ENCODE results near the gene YJU2.
A peak's percentile ranks its signal among the peaks of the same experiment; 100 is the strongest.
"Not testable (repeated sequence)": the region's sequence is repeated elsewhere in the genome, so short reads cannot be mapped to it uniquely, and the experiment has no call there.

The YJU2 gene

DNA sequence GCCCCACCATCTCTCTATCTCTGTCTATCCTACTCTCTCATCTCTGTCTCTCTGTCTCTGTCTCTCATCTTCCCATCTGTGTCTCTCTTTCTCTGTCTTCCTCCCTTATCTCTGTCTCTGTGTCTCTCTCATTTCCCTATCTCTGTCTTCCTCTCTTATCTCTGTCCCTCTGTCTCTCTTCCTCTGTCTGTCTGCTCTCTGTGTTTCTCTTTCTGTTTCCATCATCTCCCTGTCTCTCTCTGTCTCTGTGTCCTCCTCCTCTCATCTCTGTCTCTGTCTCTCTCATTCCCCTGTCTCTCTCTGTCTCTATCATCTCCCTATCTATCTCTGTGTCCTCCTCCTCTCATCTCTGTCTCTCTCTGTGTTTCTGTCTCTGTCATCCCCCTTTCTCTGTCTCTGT is 19.1 kb upstream of the YJU2 start:
- DNase-seq (ENCODE audit: extremely low read depth in 1 of 2, low read depth in 1 of 2), result no peak

DNA sequence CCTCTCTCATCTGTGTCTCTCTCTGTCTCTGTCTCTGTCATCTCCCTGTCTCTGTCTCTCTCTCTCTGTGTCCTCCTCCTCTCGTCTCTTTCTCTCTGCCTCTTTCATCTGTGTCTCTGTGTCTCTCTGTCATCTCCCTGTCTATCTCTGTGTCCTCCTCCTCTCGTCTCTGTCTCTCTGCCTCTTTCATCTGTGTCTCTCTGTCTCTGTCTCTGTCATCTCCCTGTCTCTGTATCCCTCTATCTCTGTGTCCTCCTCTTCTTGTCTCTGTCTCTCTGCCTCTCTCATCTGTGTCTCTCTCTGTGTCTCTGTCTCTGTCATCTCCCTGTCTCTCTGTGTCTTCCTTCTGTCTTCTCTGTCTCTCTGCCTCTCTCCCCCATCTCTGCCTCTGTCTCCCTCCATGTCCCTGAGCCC is 18.1 kb upstream of the YJU2 start:
- no peak for DNase-seq (ENCODE audit: extremely low read depth in 1 of 2, low read depth in 1 of 2)

DNA sequence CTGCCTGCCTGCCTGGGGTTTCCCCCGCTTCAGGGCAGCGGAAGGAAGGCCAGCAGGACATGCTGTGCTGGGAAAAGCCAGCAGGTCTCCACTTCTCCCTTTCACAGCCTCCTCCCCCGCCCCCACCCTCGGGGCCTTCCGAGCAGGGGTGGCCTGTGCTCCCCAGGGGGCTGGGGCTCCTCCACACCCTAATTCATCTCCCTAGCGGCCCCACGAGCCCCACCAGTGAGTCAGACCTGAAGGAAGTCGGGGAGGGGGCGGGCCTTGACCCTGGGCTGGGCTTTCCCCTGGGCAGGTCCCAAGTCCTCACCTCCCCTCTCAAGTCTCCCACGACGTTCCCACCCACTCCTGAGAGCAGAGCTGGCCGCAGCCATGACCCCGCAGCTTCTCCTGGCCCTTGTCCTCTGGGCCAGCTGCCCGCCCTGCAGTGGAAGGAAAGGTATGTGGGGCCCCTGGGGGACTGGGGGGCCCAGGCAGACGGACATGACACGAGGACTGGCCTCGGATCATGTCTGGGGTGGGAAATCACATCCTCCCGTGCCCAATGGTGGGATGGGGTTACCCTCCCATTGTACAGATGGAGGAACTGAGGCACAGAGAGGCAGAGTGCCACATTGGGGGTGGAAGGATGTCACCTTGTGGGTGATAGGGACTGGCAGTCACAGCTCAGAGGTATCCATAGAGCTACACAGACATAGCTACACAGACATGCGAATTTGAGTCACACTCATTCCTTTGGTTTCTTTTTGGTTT is 17.5 kb upstream of the YJU2 start, which contains the start of gene EBI3:
Gene EBI3 (plus strand): TSS at position 345 of the 753 bp plus-strand sequence. CDS start 28 bp downstream, at position 373.
- DNase-seq (ENCODE audit: extremely low read depth in 1 of 2, low read depth in 1 of 2), result no peak

DNA sequence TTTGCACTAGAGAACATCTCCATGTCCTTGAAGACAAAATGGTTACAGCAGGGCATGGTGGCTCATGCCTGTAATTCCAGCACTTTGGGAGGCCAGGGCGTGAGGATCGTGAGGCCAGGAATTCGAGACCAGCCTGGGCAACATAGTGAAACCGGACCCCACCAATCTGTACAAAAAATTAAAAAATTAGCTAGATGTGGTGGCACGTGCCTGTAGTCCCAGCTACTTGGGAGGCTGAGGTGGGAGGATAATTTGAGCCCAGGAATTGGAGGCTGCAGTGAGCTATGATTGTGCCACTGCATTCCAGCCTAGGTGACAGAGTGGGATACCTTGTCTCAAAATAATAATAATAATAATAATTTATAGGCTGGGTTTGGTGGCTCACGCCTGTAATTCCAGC is 16.6 kb upstream of the YJU2 start:
- not testable (repeated sequence) for DNase-seq (ENCODE audit: extremely low read depth in 1 of 2, low read depth in 1 of 2)

DNA sequence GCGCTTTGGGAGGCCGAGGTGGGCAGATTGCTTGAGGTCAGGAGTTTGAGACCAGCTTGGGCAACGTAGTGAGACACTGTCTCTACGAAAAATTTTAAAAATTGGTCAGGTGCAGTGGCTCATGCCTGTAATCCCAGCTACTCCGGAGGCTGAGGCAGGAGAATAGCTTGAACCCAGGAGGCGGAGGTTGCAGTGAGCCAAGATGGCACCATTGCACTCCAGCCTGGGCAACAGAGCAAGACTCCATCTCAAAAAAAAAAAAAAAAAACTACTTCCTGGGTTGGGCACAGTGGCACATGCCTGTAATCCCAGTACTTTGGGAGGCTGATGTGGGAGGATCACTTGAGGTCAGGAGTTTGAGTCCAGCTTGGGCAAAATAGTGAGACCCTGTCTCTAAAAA is 15.4 kb upstream of the YJU2 start:
- DNase-seq (ENCODE audit: extremely low read depth in 1 of 2, low read depth in 1 of 2), result not testable (repeated sequence)

DNA sequence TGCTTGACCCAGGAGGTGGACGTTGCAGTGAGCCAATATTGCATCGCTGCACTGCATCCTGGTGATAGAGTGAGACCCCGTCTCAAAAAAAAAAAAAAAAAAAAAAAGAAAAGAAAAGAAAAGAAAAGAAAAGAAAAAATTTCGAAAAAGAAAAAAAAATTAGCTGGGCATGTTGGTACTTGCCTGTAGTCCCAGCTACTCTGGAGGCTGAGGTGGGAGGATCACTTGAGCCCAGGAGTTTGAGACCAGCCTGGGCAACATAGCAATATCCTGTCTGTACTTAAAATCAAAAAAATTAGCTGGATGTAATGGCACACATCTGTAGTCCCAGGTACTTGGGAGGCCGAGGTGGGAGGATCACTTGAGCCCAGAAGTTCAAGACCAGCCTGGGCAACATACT is 14.7 kb upstream of the YJU2 start:
- not testable (repeated sequence) for DNase-seq (ENCODE audit: extremely low read depth in 1 of 2, low read depth in 1 of 2)

DNA sequence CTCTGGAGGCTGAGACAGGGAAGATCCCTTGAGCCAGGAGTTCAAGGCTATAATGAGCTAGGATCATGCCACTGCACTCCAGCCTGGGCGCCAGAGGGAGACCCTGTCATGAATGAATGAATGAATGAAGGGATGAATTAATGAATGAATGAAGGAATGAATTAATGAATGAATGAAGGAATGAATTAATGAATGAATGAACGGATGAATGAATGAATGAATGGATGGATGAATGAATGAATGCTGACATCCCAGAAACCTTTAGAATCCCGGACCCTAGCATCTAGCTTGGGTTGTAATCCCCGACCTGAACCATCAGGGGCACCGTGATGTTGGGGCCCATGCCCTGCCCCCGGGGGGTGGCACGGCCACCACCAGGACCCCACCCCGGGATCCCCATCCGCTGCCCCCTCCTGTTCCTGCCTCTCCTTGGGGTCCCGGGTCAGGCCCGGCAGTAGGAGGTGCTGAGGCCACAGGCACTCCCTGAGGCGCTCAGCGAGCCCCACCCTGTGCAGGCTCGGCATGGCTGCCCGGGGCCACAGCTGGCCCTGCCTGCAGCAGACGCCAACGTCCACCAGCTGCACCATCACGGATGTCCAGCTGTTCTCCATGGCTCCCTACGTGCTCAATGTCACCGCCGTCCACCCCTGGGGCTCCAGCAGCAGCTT is 14.1 kb upstream of the YJU2 start:
- no peak for DNase-seq (ENCODE audit: extremely low read depth in 1 of 2, low read depth in 1 of 2)

DNA sequence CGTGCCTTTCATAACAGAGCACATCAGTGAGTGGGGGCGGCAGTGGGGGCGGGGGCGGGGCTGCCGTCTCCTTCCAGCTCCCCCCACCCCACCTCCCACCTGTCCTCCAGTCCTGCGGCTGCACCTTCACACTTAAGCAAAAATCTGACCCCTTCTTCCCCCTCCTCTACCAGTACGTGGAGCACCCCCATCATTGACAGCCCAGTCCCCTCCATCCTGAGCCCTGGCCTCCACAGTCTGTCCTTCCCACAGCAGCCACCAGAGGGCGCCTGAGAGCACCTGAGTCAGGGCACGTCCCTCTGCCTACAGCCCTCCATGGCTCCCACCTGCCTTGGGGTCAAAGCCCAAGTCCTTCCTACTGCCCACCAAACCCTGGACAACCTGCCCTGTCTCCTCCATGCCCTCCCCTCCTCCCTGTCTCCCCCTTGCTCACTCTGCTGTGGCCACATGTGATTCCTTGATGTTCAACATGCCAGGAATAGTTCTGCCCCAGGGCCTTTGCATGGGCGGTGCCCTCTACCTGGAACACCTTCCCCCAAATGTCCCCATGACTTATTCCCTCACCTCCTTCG is 13.5 kb upstream of the YJU2 start:
- DNase-seq (ENCODE audit: extremely low read depth in 1 of 2, low read depth in 1 of 2), result peak; percentile 16 to 54

DNA sequence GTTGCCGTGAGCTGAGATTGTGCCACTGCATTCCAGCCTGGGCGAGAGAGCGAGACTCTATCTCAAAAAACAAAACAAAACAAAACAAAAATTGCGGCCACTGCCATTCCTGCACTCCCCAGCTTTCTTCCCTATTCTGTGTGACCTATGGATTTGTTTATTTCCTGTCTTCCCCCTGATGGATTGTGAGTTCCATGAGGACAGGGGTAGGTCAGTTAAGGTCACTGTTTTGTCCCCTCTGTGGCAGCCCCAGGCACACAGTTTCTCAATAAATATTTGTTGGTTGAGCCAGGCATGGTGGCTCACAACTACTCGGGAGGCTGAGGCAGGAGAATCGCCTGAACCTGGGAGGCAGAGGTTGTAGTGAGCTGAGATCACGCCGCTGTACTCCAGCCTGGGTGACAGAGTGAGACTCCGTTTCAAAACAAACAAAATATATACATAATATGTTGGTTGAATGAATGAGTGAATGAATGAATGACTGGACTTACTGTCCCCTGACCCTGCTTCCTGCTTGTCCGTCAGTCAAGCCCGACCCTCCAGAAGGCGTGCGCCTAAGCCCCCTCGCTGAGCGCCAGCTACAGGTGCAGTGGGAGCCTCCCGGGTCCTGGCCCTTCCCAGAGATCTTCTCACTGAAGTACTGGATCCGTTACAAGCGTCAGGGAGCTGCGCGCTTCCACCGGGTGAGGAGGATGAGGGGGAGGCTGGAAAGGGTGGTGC is 12.6 kb upstream of the YJU2 start:
- DNase-seq (ENCODE audit: extremely low read depth in 1 of 2, low read depth in 1 of 2), result no peak

DNA sequence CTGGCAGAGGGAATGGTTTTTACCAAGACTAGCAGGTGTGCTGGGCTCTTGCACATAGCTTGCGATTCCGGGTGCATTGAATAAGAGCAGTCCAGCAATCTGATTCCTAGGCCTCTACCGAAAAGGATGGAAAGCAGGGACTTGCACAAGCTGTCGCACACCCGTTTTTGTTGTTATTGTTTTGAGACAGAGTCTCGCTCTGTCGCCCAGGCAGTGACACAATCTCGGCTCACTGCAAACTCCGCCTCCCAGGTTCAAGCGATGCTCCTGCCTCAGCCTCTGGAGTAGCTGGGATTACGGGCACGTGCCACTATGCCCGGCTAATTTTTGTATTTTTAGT is 12.0 kb upstream of the YJU2 start:
- no peak for DNase-seq (ENCODE audit: extremely low read depth in 1 of 2, low read depth in 1 of 2)

DNA sequence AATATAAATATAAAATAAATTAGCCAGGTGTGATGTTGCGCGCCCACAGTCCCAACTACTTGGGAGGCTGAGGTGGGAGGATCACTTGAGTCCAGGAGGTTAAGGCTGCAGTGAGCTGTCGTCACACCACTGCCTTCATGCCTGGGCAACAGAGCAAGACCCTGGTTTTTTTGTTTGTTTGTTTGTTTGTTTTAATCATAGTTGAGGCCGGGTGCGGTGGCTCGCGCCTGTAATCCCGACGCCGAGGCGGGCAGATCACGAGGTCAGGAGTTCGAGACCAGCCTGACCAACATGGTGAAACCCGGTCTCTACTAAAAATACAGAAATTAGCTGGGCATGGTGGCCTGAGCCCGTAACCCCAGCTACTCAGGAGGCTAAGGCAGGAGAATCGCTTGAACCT is 9.4 kb upstream of the YJU2 start:
- not testable (repeated sequence) for DNase-seq (ENCODE audit: extremely low read depth in 1 of 2, low read depth in 1 of 2)

DNA sequence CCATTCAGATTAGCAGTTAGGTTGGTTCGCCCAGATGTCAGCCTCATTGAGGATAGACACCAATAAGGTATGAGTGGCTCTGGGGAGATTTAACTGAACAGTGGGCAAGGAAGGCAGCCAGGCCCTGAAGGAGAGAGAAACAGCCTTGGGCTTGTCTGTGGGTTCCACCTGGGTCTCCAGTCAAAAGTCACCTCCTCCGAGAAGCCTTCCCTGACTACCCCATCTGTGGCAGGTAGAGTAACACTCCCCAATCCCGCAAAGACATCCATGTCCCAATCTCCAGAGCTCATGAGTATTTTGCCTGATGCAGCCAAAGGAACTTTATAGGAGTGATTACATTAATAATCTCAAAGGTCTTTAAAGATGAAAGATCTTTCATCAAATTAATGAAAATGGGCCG is 8.0 kb upstream of the YJU2 start:
- DNase-seq (ENCODE audit: extremely low read depth in 1 of 2, low read depth in 1 of 2), result no peak

DNA sequence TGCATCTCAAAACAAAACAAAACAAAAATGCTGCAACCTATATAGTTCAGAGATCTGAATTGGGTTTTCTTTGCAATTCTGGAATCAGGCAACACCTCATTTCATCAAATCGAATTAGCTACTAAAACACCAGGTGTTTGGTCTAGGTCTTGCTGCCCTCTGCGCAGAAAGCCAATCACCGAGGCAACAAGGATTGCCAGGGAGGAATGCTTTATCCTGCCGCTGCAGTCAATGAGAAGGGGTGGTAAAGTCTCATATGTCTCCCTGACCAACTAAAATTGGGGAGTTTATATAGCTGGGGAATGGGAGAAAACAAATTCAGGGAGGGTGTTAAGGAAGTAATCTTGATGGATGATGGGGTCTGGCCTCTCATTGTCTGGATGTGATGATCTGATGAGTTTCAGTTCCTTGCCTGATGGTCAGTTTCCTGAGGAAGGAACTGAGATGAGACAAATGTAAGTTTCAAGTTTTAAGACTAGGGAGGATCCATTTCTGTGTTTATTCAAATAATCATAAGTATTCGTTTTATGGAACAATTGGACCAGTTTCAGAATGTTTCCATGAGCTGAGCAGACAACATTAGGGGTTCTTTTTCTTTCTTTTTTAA is 5.0 kb upstream of the YJU2 start:
- DNase-seq (ENCODE audit: extremely low read depth in 1 of 2, low read depth in 1 of 2), result no peak

DNA sequence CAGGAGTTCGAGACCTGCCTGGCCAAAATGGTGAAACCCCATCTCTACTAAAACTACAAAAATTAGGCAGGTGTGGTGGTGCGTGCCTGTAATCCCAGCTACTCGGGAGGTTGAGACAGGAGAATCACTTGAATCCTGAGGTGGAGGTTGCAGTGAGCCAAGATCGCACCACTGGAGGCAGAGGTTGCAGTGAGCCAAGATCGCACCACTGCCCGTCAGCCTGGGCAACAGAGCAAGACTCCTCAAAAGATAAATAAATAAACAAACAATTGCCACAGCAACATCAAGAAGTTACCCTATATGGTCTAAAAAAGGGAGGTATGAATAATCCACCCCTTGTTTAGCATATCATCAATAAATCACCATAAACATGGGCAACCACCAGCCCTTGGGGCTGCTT is 942 bp upstream of the YJU2 start:
- DNase-seq (ENCODE audit: extremely low read depth in 1 of 2, low read depth in 1 of 2), result not testable (repeated sequence)

DNA sequence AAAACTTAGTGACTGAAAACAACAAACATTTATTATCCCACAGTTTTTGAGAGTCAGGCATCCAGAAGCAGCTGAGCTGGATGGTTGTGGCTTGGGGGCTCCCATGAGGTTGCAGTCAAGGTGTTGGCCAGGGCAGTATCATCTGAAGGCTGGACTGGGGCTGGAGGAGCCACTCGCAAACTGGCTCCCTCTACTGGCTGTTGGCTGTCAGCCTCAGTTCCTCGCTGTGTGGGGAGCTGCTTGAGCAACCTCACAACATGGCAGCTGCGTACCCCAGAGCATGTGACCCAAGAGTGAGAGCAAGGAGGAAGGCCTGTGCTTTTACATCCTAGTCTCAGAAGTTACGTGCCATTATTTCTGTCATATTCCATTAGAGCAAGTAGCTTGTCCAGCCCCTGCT is 9.7 kb downstream of the YJU2 start:
- no peak for DNase-seq (ENCODE audit: extremely low read depth in 1 of 2, low read depth in 1 of 2)

DNA sequence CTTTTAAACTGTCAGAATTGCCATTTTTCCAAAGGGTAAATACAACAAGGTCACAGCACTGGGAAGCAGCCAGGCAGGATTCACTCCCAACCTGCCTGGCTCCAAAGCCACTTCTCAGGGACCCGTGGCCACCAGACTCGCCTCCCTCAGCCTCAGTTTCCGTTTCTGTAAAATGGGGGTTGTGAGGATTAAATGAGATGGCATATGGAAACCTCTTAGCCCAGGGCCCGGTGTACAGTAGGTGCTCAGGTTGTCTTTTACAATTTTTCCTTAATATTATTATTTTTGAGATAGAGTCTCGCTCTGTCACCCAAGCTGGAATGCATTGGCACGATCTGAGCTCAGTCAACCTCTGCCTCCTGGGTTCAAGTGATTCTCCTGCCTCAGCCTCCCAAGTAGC is 10.1 kb downstream of the YJU2 start:
- DNase-seq (ENCODE audit: extremely low read depth in 1 of 2, low read depth in 1 of 2), result no peak

DNA sequence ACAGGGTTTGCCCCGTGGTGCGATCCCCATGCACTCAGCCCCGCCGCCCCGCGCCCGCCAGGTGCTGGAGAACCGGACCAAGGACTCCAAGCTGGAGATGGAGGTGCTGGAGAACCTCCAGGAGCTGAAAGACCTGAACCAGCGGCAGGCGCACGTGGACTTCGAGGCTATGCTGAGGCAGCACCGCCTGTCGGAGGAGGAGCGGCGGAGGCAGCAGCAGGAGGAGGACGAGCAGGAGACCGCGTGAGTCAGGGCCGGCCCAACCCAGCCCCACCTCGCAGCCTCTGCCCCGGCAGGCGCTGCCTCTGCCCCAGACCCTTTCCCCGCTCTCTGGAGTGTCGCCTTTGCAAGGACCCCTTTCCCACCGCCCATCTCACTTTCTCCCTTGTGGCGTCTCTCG is 11.3 kb downstream of the YJU2 start:
- DNase-seq (ENCODE audit: extremely low read depth in 1 of 2, low read depth in 1 of 2), result no peak

DNA sequence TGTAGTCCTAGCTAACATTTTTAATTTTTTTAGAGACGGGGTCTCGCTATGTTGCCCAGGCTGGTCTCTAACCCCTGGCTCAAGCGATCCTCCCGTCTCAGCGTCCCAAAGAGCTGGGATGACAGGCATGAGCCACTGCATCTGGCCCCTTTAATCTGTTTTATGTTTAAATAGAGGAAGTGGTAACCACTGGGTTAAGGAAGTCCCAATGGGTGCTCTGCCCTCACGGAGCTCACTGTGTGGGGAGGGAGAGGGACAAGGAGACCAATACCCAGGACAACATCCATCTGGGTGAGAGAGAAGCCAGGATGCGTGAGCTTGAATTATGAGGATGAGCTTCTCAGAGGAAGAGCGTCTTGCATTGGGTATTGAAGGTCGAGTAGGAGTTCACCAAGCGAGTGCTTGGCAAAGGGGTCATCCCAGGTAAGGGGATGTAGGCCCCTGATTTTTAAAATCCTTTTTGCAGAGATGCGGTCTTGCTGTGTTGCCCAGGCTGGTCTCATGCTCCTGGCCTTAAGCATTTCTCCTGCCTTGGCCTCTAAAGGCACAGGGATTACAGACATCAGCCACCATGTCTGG is 13.8 kb downstream of the YJU2 start:
- DNase-seq (ENCODE audit: extremely low read depth in 1 of 2, low read depth in 1 of 2), result no peak

DNA sequence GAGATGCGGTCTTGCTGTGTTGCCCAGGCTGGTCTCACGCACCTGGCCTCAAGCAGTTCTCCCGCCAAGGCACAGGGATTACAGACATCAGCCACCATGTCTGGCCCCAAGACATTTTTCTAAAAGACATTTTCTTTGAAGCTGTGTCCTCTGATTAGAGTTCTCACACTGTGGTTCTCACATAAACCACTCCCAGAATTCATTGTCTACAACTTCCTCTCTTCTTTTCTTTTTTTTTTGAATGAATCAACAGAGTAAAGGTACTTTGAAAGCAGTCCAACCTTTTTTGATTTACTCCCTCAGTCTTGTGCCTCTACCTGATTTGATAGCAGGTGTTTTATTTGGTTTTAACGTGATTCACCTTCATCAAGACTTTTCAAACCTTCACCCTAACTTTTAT is 17.9 kb downstream of the YJU2 start:
- no peak for DNase-seq (ENCODE audit: extremely low read depth in 1 of 2, low read depth in 1 of 2)

DNA sequence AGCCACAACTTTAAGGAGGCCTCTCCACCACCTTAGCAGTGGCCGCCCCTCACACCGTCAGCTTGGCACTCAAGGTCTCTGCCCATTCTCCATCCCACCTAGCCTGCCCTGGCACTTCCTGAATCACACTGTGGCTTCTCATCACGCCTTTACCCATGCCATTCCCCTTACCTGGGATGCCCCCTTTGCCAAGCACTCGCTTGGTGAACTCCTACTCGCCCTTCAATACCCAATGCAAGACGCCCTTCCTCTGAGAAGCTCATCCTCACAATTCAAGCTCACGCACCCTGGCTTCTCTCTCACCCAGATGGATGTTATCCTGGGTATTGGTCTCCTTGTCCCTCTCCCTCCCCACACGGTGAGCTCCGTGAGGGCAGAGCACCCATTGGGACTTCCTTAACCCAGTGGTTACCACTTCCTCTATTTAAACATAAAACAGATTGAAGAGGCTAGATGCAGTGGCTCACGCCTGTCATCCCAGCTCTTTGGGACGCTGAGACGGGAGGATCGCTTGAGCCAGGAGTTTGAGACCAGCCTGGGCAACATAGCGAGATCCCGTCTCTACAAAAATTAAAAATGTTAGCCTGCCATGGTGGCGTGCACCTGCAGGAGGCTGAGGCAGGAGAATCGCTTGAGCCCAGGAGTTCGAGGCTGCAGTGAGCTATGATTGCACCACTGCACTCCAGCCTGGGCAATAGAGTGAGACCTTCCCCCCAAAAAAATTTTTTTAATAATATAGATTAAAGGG is 19.5 kb downstream of the YJU2 start:
- DNase-seq (ENCODE audit: extremely low read depth in 1 of 2, low read depth in 1 of 2), result no peak
